HG03571 (cell line): ENCODE measurements around the gene IGLL5.

Source experiments
- ATAC-seq: cut with Tn5 transposase; IDR thresholded peaks from one replicate; pipeline ENCODE4 v1.9.1; 2021; ENCODE audit not compliant: unreplicated experiment

IGLL5 gene

DNA sequence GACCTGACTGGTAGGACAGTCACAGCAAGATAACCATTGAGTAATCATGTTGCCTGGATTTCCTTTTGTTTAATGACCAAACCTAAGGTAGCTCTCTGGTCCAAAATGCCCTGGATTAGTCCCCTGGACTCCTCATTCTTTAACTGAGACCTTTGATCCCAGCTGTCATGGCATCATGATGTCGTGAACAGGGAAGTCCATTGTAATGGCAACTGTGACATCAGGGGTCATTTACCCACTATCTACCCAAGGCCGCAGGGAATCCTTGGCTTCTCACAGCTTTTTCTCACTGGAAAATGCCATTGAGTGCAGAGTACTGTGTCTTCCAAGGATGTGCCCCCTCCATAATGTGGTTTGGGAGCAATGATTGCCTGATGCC is 29.1 kb upstream of the IGLL5 start:
- no peak for ATAC-seq

- ATAC-seq = no peak
Measured at GRCh38 chr22:22863001-22863400, 24.6 kb upstream of the IGLL5 start.

GRCh38 chr22:22865311-22866072 is 22.1 kb upstream of the IGLL5 start:
- ATAC-seq = no peak

- no peak for ATAC-seq
Measured at GRCh38 chr22:22866381-22867111, 21.1 kb upstream of the IGLL5 start.

DNA sequence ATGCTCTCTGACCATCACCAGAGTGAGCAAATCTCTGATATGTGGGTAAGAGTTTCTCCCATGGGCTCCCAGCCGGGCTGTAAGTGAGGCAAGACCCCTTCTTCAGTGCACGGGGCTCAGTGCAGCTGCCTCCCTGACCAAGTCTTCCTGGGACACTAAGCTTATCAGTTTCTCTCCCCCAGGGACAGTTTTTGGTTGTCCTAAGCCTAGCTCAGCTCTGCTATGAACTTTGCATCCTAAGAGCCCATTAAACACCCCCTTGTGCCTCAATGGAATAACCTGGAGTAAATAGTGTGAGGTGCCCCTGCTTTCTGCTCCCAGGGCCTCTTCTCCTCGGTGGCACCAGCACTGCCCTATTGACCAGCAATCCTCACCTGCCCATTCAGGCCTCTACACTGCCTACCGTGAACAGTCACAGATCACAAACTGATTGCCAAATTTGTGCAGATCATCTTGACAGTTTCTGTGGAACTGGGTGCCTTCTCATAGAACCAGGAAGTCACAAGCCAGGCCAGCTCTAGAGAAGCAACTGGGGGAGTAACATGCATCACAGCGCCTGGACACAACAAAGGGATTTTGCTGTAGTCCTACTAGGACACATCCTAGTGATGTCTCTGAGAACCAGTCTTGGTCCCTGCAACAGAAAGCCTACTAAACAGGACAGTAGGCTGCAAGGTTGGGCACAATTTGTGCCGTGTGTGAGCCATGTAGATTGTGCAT is 19.5 kb upstream of the IGLL5 start:
- ATAC-seq = no peak

DNA sequence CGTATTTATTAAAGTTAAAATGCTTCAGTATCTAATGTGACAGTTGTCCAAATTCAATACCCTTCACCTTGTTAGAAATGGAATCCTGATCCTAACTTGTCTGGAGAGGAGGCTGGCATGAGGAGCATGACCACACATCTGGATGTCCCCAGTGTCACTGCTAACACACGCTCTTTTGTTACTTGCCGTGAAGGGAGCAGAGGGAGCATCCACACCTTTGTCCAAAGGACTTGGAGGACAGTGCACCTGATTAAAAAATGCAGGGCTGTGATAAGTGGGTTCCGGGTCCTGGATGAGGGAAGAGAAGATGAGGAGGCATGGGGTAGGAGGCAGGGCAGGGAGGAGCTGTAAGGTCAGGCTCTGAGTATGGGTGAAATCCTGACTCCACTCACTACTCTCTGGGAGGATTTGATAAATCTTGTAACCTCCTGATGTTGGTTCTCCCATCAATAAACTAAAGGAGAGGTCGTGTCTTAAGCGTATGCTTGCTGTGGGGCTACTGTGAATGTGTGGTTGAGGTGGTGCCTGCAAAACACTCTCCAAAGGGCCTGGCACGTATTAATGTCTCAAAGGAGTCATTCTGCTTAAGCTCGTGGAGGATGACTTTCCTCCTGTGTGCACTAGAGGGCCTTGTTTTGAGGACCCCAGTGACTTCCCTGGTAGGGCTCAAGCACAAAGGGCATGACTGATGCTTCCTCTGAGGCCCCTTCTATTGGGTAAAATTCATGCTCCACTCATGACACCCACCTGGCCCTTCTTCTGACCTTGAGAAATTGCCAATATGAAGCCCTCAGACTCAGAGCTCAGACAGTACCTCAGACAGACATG is 16.8 kb upstream of the IGLL5 start:
- no peak for ATAC-seq

GRCh38 chr22:22871536-22872278 is 15.9 kb upstream of the IGLL5 start:
- no peak for ATAC-seq

- no peak for ATAC-seq
Measured at GRCh38 chr22:22872722-22873708, 14.6 kb upstream of the IGLL5 start.

DNA sequence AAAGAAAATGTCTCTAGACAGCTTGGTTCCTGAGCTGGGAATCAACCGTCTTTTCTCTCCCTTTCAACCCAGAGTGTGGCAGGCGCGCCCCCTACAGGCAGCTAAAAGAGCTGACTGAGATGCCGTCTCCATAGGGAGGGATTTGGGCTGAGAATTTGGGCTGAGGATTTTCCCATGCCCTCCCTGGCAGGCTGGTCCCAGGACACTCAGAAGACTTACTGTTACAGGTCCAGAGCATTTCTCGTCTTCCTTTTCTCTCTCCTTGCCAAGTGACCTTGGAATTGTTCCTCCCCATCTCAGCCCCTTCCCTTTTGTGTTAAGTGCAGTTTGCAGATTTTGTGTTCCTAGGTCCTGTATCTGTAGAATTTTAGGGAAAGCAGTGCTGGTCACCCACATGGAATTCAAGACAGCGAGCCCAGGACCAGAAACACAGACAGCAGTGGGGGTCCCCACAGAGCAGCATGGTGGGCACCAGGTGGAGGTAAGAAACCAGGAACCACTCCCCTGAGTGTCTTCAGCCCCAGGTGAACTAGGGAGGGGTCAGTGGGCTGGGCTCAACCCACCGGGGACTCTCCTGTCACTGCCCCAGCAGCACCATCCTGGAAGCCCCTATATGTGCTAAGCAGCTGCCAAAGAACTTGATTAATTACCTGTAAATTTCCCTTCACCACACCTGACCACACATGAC is 9.9 kb upstream of the IGLL5 start:
- ATAC-seq = no peak

DNA sequence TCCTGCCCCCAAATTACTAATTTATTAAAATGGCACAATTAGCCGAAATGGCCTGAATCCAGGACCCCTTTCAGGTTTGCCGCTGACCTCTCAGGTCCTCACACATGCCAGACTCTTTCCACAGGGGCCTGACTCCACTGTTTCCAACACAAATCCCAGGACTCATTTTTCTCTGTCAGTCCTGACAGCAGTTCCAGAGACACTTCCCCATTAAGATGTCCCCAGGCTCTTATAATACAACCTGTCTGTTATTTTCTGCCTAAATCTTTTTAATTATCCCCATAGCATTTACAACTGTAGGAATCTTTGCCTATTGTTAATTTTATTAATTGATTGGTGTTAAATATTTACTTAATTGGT is 9.4 kb upstream of the IGLL5 start:
- no peak for ATAC-seq

GRCh38 chr22:22878801-22879674 is 8.6 kb upstream of the IGLL5 start:
- ATAC-seq = no peak

DNA sequence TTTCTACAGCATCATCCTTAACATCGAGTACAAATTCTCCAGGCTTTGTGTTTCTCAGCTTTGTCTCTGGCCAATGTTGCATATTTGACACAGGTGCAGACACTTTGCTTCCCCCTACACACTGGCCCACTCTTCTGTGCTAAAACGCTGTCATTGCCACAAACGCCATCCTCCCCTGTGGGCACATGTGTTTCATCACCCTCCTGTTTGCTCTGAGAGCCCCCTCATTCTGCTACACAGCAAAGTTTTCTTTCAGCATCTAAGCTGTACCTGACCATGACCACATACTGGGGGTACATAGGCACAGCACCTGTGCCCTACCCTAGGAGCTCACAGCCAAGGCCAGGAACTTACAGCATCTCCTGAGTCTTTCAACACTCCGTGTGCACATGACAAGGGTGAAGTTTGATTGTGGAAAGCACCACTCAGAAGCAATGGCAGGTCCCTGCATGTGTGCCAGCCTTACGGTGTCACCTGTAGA is 7.9 kb upstream of the IGLL5 start:
- no peak for ATAC-seq

DNA sequence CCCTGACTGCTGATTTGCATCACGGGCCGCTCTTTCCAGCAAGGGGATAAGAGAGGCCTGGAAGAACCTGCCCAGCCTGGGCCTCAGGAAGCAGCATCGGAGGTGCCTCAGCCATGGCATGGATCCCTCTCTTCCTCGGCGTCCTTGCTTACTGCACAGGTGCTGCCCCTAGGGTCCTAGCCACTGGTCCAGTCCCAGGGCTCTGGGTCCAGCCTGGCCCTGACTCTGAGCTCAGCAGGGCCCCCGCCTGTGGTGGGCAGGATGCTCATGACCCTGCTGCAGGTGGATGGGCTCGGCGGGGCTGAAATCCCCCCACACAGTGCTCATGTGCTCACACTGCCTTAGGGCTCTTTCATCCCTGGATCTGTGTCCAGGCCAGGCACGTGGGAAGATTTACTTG is 7.0 kb upstream of the IGLL5 start:
- no peak for ATAC-seq

DNA sequence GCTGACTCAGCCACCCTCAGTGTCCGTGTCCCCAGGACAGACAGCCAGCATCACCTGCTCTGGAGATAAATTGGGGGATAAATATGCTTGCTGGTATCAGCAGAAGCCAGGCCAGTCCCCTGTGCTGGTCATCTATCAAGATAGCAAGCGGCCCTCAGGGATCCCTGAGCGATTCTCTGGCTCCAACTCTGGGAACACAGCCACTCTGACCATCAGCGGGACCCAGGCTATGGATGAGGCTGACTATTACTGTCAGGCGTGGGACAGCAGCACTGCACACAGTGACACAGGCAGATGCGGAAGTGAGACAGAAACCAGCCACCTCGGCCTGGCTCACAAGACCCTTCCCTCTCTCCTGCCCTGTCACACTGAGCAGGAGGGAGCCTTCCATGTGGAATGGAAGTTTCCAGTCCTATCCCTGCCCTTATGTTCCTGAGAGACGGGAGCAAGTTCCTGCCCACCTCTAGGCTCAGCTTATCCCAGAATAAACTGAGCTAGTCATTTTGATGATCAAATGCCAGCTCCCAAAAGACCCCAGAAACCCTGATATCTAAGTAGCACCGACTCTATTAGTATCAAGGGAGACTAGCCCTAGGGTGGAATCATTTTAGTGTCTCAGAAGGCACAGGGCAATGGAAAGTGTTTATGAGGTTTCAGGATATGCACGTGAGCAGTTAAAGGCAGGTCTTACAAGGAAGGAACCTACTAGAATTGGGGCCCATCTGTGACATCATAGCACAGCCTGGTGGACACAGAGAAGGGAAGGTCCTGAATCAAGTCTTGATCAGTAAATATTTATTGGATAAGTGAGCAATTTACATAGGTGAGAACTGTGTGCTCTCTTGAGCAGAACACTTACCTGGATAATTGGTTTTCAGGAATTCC is 6.3 kb upstream of the IGLL5 start:
- no peak for ATAC-seq

GRCh38 chr22:22882033-22882717 is 5.4 kb upstream of the IGLL5 start:
- ATAC-seq = no peak

GRCh38 chr22:22883090-22883727 is 4.4 kb upstream of the IGLL5 start:
- no peak for ATAC-seq
